Measurements from ENCODE around the gene CD96. TPM values are rescaled to one million over a fixed set of nuclear protein-coding genes. Genes with fewer than 3 reads are reported as not detected.
"Not testable (repeated sequence)": the region's sequence is repeated elsewhere in the genome, so short reads cannot be mapped to it uniquely, and the experiment has no call there.

Gene CD96
- total RNA-seq, 4 donors from 2014 or later: 0.27 to 2.1 (median 0.72) TPM

GRCh38 chr3:111667170-111667569 is 125.2 kb downstream of the CD96 start:
- TF ChIP-seq CTCF (IDR thresholded peaks at IDR 0.05): no peak
- intact Hi-C loops (cut with DNase I; ENCODE audit: low total_unique reads): no loop called here

GRCh38 chr3:111667621-111668239 is 125.7 kb downstream of the CD96 start:
- H3K4me3 ChIP-seq (ENCODE audit: low read depth, poor library complexity, severe bottlenecking): no peak overlapping the region
- DNase-seq (ENCODE audit: low spot score in 2 of 2): peak in 1 of 2 donors; percentile 48
- intact Hi-C loops (cut with DNase I; ENCODE audit: low total_unique reads): no loop called here
- no peak for TF ChIP-seq CTCF (IDR thresholded peaks at IDR 0.05)
- TF ChIP-seq POLR2A (IDR thresholded peaks at IDR 0.05): no peak
- WGBS, 2 donors: 52 to 53% methylated on average over 5 of the region's 5 CpGs

More at GRCh38 chr3:111667170-111667569, 125.2 kb downstream of the CD96 start:
- DNase-seq (ENCODE audit: low spot score in 2 of 2): no peak
- 86 to 87% methylated on average over 5 of the region's 5 CpGs for WGBS, 2 donors
- H3K4me3 ChIP-seq (ENCODE audit: low read depth, poor library complexity, severe bottlenecking): no peak overlapping the region

GRCh38 chr3:111668326-111668725 is 126.3 kb downstream of the CD96 start:
- intact Hi-C loops (cut with DNase I; ENCODE audit: low total_unique reads): no loop called here
- no peak for DNase-seq (ENCODE audit: low spot score in 2 of 2)
- TF ChIP-seq CTCF (IDR thresholded peaks at IDR 0.05) (no peak), POLR2A (IDR thresholded peaks at IDR 0.05) (no peak)
- no peak overlapping the region for H3K4me3 ChIP-seq (ENCODE audit: low read depth, poor library complexity, severe bottlenecking)

GRCh38 chr3:111668888-111669488 is 127.0 kb downstream of the CD96 start:
- intact Hi-C loops (cut with DNase I; ENCODE audit: low total_unique reads): no loop called here
- DNase-seq (ENCODE audit: low spot score in 2 of 2): no peak
- 22 to 29% methylated on average over 5 of the region's 5 CpGs for WGBS, 2 donors
- H3K4me3 ChIP-seq (ENCODE audit: low read depth, poor library complexity, severe bottlenecking): no peak overlapping the region
- no peak for TF ChIP-seq POLR2A (IDR thresholded peaks at IDR 0.05)
- TF ChIP-seq CTCF (IDR thresholded peaks at IDR 0.05): no peak

GRCh38 chr3:111669926-111670630 is 128.1 kb downstream of the CD96 start:
- DNase-seq (ENCODE audit: low spot score in 2 of 2): no peak
- 81 to 82% methylated on average over 7 of the region's 7 CpGs for WGBS, 2 donors
- intact Hi-C loops (cut with DNase I; ENCODE audit: low total_unique reads): no loop called here
- TF ChIP-seq POLR2A (IDR thresholded peaks at IDR 0.05): no peak
- TF ChIP-seq CTCF (IDR thresholded peaks at IDR 0.05): no peak
- H3K4me3 ChIP-seq (ENCODE audit: low read depth, poor library complexity, severe bottlenecking): no peak overlapping the region

- WGBS, 2 donors: 81 to 84% methylated on average over 6 of the region's 6 CpGs
- DNase-seq (ENCODE audit: low spot score in 2 of 2): not testable (repeated sequence)
Observed at GRCh38 chr3:111672461-111672860, 130.5 kb downstream of the CD96 start.

More at GRCh38 chr3:111672461-111672860, 130.5 kb downstream of the CD96 start:
- H3K4me3 ChIP-seq (ENCODE audit: low read depth, poor library complexity, severe bottlenecking); intact Hi-C loops (cut with DNase I; ENCODE audit: low total_unique reads): not testable (repeated sequence)
